K562 (cell line): Measurements from ENCODE around the gene SLC25A10. TPM values are rescaled to one million over a fixed set of nuclear protein-coding genes. Genes with fewer than 3 reads are reported as not detected.

Experiments used
- BRF2 ChIP-seq: IDR thresholded peaks from 3 replicates; pipeline ENCODE4 v1.6.1; 2011; ENCODE audit warnings: borderline replicate concordance, mild to moderate bottlenecking; ENCODE audit not compliant: insufficient read length, insufficient read depth
- C11orf30 ChIP-seq: fragments of 450-650 bp; IDR thresholded peaks from 2 replicates; pipeline ENCODE4 v1.6.1; 2016; ENCODE audit warnings: low read depth, mild to moderate bottlenecking
- CHAMP1 ChIP-seq: fragments of 450-650 bp; IDR thresholded peaks from 2 replicates; pipeline ENCODE4 v1.6.1; 2016; ENCODE audit warnings: mild to moderate bottlenecking
- CREB5 ChIP-seq: fragments of 250-450 bp; sonication (Bioruptor Pico); IDR thresholded peaks from 2 replicates; pipeline ENCODE4 v1.5.0; 2020; ENCODE audit warnings: mild to moderate bottlenecking
- FOXM1 ChIP-seq, 2 experiments: fragments of 450-650 bp in 1 of 2; sonication (generic) in 1 of 2; formaldehyde crosslinking in 1 of 2; IDR thresholded peaks; 2 replicates each; pipeline versions ENCODE4 v1.6.1 to v1.9.0; 2017 to 2022; ENCODE audit warnings: low read depth in 2 of 2, mild to moderate bottlenecking in 2 of 2, missing genetic modification reagents in 1 of 2, moderate library complexity in 1 of 2
- GTF2A2 ChIP-seq: IDR thresholded peaks from 2 replicates; pipeline ENCODE4 v1.6.1; 2016; ENCODE audit warnings: mild to moderate bottlenecking, missing genetic modification characterization, missing compliant biosample characterization
- NELFE ChIP-seq: IDR thresholded peaks from 2 replicates; pipeline ENCODE4 v1.6.1; 2011; ENCODE audit warnings: mild to moderate bottlenecking; ENCODE audit not compliant: insufficient read depth, insufficient read length
- NFE2L1 ChIP-seq: fragments of 450-650 bp; IDR thresholded peaks from 2 replicates; pipeline ENCODE4 v1.6.1; 2016; ENCODE audit warnings: missing genetic modification characterization, low read depth, mild to moderate bottlenecking, missing compliant biosample characterization, moderate library complexity, borderline replicate concordance
- NR1H2 ChIP-seq: sonication (generic); formaldehyde crosslinking; IDR thresholded peaks from 2 replicates; pipeline ENCODE4 v1.4.0; 2020; ENCODE audit warnings: mild to moderate bottlenecking, missing genetic modification reagents
- NRF1 ChIP-seq, 2 experiments: fragments of 450-650 bp; IDR thresholded peaks in 1 of 2; conservative IDR thresholded peaks in 1 of 2; 2 replicates each; pipeline ENCODE4 v1.6.1; 2014; ENCODE audit warnings: mild to moderate bottlenecking in 2 of 2
- POLR2B ChIP-seq: fragments of 450-650 bp; IDR thresholded peaks from 2 replicates; pipeline ENCODE4 v1.6.1; 2018; ENCODE audit warnings: low read depth; ENCODE audit not compliant: partially characterized antibody
- POLR2G ChIP-seq: fragments of 200-400 bp; formaldehyde crosslinking; IDR thresholded peaks from 2 replicates; pipeline ENCODE4 v1.6.1; 2017; ENCODE audit warnings: low read depth, mild to moderate bottlenecking, antibody characterized with exemption, low read length, moderate library complexity
- SMARCA5 ChIP-seq: fragments of 450-650 bp; IDR thresholded peaks from 2 replicates; pipeline ENCODE4 v1.6.1; 2016
- TSC22D4 ChIP-seq: fragments of 450-650 bp; IDR thresholded peaks from 2 replicates; pipeline ENCODE4 v1.6.1; 2016; ENCODE audit warnings: missing genetic modification characterization, missing biosample characterization, control low read depth
- ZC3H8 ChIP-seq: fragments of 450-650 bp; IDR thresholded peaks from 2 replicates; pipeline ENCODE4 v1.6.1; 2017
- ZFX ChIP-seq: sonication (generic); formaldehyde crosslinking; IDR thresholded peaks from 2 replicates; pipeline ENCODE4 v1.8.0; 2022; ENCODE audit warnings: mild to moderate bottlenecking, missing genetic modification reagents, moderate library complexity
- ZNF408 ChIP-seq: fragments of 250-450 bp; sonication (Bioruptor Pico); IDR thresholded peaks from 2 replicates; pipeline ENCODE4 v1.4.0; 2020; ENCODE audit warnings: low read depth, mild to moderate bottlenecking, moderate library complexity
- ZNF592 ChIP-seq: fragments of 450-650 bp; IDR thresholded peaks from 2 replicates; pipeline ENCODE4 v1.6.1; 2017; ENCODE audit warnings: antibody characterized with exemption, mild to moderate bottlenecking
- ZNF644 ChIP-seq: fragments of 200-800 bp; sonication (Bioruptor generic); IDR thresholded peaks from 2 replicates; pipeline ENCODE4 v1.6.1; 2016; ENCODE audit warnings: low read depth, missing genetic modification characterization, missing compliant biosample characterization
- polyA plus RNA-seq, 8 experiments: library from polyadenylated mRNA; depleted of rRNA in 4 of 8; stranded (reverse) in 5 of 8; unstranded in 3 of 8; fragments of >200 nt; fragmentation: Nextera tagmentation in 2 of 8; fragmentation: Illumina TruSeq in 1 of 8; extraction: Ambion mirVana in 2 of 8; extraction: Trizol in 1 of 8; gene quantifications; 2 replicates each; pipeline versions ENCODE4 v1.2.1 to v1.2.3, GENCODE V29; 2011 to 2014; ENCODE audit warnings: inconsistent platforms in 1 of 8, missing spikeins in 1 of 8
- total RNA-seq, 7 experiments: library from RNA; depleted of rRNA in 6 of 7; stranded (reverse); fragments of >200 nt in 6 of 7; fragmentation: Illumina TruSeq in 2 of 7; extraction: Trizol in 2 of 7; gene quantifications; 2 replicates each; pipeline versions ENCODE4 v1.2.1 to v1.2.3, GENCODE V29; 2011 to 2021; ENCODE audit warnings: low replicate concordance in 1 of 7

Gene SLC25A10
- total and polyA plus RNA-seq, 9 of the 15 experiments (the other 6 are each of a cell fraction or from before 2014, with no cell fraction given) = 0.10 to 85.6 (median 34.3) TPM

- TF ChIP-seq BRF2 (no peak), ZNF592 (no peak), SMARCA5 (0 out of 2 replicates have a peak, but pooled peaks have one; percentile 1), ZFX (CRISPR knock-in tag) (peak; percentile 12; the same call in 1 of the 2 replicates), NR1H2 (CRISPR knock-in tag) (no peak), POLR2G (peak; percentile 37; the same call in 1 of the 2 replicates), C11orf30 (peak; percentile 23; the same call in 1 of the 2 replicates), ZNF408 (no peak), ZNF644 (tag) (no peak), NFE2L1 (tag) (no peak), CHAMP1 (no peak), POLR2B (no peak), NRF1 (conservative IDR thresholded peaks at IDR 0.05 in 1 of 2, IDR thresholded peaks at IDR 0.05 in 1 of 2) (no peak), NELFE (no peak), CREB5 (CRISPR knock-in tag) (no peak), FOXM1 (IDR thresholded peaks at IDR 0.05; ENCODE audit: low read depth) (no peak), FOXM1 (CRISPR knock-in tag; IDR thresholded peaks at IDR 0.05; ENCODE audit: low read depth) (no peak), ZC3H8 (no peak), GTF2A2 (tag) (no peak), TSC22D4 (no peak)
Observed at GRCh38 chr17:81713004-81713555, 996 bp downstream of the SLC25A10 start (continued).
